Dedifferentiated amniotic fluid mesenchymal stem cell (primary cell): ENCODE results near the gene CDH24.

Experiments used
- DNase-seq: peaks from one replicate; pipeline ENCODE4 v3.0.0-alpha.2; 2016; ENCODE audit errors: extremely low spot score

Gene CDH24

GRCh38 chr14:23045419-23046357, 11.6 kb downstream of the CDH24 start:
- no peak for DNase-seq

DNA sequence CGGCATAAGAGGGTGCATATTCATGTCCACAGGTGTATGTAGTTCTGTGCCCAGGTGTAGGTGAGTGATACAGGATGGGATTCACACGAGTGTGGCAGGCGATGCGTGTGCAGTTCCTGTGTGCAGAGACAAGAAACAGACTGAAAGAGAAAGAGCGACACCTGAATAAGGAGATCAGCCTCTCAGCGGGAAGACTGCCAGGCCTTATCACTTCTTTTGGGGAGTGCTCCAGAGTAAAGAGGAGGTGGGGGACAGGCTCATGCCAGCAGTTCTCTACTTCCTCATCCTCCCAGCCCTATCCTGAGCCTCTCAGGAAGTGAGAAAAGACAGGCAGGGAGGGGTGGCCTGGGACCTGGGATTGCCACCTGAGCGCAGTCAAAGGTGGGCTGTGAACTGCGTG, 12.5 kb downstream of the CDH24 start:
- DNase-seq, result no peak

DNA sequence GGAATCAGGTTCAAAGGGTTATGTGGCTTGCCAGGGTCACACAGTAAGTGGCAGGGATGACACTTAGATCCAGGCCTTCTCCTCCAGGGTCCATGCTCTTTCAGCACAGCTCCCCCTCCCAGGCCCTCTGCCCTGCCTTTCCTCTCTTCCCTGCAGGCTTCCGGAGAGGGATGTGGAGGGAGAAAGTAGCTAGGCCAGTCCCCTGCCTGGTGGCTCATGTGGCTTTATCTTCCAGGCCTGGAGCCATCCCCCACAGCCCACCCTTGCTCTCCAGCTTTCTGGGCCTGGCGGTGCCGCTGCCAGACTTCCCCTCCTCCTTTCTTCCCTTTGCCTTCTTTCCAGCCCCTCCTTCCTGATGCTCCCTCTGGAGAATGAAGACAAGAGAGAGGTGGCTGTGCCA, 13.6 kb downstream of the CDH24 start:
- DNase-seq, result no peak

GRCh38 chr14:23043145-23043544, 14.2 kb downstream of the CDH24 start:
- DNase-seq, result no peak

DNA sequence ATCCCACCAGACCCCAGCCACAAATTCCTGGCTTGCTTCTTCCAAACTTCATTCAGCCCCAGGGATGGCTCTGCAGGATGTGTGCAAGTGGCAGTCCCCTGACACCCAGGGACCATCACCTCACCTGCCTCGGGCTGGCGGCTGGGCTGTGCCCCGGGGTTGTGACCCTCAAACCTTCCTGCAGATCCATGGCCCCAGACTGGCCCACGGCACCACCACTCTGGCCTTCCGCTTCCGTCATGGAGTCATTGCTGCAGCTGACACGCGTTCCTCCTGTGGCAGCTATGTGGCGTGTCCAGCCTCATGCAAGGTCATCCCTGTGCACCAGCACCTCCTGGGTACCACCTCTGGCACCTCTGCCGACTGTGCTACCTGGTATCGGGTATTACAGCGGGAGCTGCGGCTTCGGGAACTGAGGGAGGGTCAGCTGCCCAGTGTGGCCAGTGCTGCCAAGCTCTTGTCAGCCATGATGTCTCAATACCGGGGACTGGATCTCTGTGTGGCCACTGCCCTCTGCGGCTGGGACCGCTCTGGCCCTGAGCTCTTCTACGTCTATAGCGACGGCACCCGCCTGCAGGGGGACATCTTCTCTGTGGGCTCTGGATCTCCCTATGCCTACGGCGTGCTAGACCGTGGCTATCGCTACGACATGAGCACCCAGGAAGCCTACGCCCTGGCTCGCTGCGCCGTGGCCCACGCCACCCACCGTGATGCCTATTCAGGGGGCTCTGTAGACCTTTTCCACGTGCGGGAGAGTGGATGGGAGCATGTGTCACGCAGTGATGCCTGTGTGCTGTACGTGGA, 15.0 kb downstream of the CDH24 start, which contains the start of gene PSMB11:
PSMB11 (plus strand) TSS at position 51 of the 804 bp plus-strand sequence; CDS start at position 65, 14 bp downstream.
- DNase-seq, result no peak

- no peak for DNase-seq
Measured at GRCh38 chr14:23041729-23042128, 15.6 kb downstream of the CDH24 start.

GRCh38 chr14:23040100-23040499, 17.2 kb downstream of the CDH24 start:
- no peak for DNase-seq

- DNase-seq, result no peak
Measured at GRCh38 chr14:23035303-23036144, 21.8 kb downstream of the CDH24 start.

DNA sequence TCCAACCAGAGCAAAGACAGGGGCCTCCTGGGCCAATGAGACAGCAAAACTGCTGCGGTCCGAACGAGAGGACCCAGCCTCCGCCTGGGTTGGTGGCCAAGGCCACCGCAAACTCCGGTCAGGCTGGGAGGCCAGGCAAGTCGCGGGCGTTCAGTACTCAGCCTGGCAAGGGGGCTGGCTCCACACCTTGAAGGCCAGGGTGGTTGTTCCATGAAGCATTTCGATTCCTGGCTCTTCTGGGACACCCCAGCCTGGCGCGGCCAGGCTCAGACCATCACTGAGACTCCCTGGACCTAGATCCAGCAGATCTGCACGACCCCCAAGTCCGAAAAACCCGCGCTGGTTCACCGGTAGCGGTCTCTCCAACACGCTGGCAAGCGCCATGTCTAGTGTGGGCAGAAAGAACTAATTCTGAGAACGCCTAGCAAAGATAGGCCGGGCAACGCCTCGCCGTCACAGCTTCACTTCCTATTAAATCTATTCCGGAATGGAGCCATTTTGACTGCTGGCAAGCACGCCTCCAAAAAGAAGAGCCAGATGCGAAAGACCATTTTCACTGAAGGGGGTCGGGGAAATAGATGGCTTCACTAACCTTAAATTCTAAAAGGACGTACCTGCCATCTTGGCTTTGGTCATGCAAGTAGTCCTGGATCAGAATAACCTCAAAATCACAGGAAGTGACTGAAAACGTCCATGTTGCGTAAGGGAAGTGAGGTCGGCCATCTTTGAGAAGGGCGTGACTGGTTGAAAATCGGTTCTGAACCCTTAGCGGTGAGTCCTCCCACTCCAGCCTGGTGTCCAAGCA, 22.6 kb downstream of the CDH24 start, which contains the start of gene PSMB5:
PSMB5 (minus strand) TSS at position 403 of the 805 bp plus-strand sequence; CDS start at position 384, 19 bp downstream.
- peak; percentile 94 for DNase-seq

- DNase-seq, result no peak
Measured at GRCh38 chr14:23033801-23034497, 23.4 kb downstream of the CDH24 start.

DNA sequence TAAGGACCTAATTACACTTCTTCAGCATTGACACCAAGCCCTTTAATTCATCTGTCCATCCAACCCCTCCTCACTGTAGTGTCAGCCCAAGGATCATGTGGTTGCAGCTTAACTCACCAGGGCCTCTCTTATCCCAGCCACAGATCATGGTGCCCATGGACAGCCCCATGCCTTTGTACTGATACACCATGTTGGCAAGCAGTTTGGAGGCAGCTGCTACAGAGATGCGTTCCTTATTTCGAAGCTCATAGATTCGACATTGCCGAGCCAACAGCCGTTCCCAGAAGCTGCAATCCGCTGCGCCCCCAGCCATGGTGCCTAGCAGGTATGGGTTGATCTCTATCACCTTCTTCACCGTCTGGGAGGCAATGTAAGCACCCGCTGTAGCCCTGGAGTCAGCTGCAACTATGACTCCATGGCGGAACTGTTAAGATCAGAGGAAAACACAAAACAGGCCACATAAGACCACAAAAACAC, 24.0 kb downstream of the CDH24 start:
- no peak for DNase-seq

DNA sequence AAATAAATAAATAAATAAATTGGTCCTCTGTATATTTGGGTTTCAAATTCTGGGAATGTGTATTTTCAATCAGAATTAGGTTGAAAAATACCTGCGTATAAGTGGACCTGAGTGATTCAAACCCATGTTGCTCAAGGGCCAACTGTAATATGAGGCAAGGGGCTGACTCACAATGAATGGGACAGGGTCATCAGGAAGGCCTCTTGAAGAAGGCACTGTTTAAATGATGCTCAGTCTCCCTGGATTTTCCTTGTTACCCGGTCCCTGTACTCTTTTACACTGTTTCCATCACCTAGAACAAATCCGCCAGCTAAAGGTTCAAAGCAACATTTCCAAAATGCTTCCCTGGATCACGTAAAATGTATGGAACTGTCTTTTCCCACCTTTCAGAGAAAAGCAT, 26.4 kb downstream of the CDH24 start:
- no peak for DNase-seq

GRCh38 chr14:23028799-23029198, 28.5 kb downstream of the CDH24 start:
- no peak for DNase-seq

DNA sequence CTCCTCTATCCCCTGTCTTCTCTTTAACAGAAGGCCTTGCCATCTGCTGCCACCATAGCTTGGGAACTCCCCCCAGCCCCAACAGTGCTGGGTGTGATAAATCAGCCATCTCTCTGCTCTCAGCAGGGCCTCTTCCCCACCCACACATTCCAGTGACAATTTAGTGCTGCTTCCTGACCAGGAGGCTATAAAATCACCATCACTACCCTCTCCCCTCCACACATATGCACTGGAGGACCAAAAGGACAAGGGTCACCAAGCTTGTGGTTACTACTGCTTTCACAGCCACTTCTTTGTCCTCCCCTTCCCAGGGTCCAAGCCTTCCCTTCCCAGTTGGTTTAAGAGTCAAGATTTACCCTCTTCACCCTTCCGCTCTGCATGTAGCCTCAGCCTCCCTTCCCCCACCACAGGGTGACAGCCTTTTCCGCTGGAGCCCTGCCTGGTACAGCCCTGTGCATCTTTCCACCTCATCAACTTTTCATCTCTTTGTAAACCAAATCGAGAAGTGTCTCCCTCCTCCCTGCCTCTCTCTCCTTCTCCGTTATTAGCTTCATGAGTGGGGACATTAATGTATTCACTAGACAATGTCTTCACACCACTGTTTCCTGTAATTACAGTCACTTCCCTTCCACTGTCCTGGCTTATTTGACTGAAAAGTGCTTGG, 32.0 kb downstream of the CDH24 start:
- no peak for DNase-seq

DNA sequence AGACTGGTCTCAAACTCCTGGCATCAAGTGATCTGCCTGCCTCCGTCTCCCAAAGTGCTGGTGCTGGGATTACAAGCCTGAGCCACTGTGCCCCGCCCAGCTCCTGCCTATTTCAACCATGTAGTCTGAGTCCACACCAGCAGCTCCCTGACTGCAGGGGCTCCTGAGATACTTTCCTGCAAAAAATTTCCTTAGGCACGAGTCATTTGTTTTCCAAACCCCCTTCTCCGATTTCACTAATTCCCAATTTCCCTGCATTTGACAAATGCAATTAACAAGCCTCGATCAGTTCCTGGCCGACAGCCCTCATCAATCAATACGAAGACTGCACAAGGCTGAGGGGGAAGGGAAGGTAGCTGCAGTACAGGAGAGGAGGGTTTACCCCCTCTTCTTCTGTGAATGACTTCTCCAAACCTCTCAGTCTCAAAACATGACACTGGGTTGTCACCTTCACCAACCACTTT, 32.7 kb downstream of the CDH24 start:
- DNase-seq, result no peak

GRCh38 chr14:23023795-23024152, 33.5 kb downstream of the CDH24 start:
- no peak for DNase-seq

GRCh38 chr14:23023022-23023794, 34.1 kb downstream of the CDH24 start:
- DNase-seq, result no peak

DNA sequence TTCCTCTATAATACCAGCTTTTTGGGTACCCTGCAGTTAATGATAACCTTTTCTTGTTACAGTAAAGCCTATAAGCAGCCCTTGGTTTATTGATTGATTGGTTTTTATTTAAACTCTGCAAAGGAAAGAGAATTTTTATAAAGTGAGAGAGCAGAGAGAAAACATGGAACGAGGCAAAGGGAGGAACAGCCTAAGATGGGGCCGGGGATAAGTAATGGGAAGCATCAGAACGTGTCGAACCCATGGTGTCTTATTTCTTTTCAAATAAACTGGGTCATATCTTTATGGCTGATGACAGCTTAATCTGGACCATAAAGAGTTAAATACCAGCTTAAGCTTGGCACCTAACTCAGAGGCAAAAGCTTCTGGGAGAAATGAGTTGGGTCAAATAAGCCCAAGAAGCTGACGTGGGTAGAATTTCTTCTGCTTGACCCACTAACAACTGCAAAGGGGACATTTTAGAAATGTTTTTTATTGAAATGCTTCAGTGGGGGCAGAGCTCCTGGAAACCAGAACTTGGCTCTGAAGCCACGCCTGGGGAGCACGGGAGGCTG, 35.4 kb downstream of the CDH24 start:
- DNase-seq, result no peak
